ENCODE data around the gene C3AR1. TPM values are rescaled to one million over a fixed set of nuclear protein-coding genes. Genes with fewer than 3 reads are reported as not detected.

Gene C3AR1
- total RNA-seq, 1 donor from 2014 or later: not detected

DNA sequence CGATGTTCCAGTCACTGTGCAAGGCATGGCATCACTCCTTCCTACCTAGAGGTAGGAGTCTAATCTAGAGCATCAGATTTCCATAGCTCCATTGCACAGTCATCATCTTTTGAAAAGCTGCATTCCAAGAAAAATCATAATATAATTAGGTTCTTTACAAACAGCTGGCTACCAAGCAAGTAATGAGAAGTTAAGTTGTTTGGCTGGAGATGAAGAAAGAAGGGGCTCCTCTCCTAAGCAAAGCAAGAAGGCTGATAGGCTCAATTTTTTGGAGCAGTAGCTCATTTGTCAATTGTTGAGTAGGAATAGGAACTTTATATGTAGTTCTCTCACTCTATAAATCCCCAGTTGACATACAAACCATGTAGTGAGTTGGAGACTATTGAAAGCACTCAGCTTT, 25.4 kb downstream of the C3AR1 start:
- H3K27me3 Mint-ChIP-seq (ENCODE audit: low read depth): no peaks in the 10 kb centered on the region
- no peak for DNase-seq (ENCODE audit: low spot score in 2 of 2, unreplicated experiment in 2 of 2)
- peaks cover 26% of the 10 kb centered on the region for H3K4me1 Mint-ChIP-seq
- H3K36me3 Mint-ChIP-seq: peaks cover 30% of the 10 kb centered on the region
- TF ChIP-seq, protein P1, sequence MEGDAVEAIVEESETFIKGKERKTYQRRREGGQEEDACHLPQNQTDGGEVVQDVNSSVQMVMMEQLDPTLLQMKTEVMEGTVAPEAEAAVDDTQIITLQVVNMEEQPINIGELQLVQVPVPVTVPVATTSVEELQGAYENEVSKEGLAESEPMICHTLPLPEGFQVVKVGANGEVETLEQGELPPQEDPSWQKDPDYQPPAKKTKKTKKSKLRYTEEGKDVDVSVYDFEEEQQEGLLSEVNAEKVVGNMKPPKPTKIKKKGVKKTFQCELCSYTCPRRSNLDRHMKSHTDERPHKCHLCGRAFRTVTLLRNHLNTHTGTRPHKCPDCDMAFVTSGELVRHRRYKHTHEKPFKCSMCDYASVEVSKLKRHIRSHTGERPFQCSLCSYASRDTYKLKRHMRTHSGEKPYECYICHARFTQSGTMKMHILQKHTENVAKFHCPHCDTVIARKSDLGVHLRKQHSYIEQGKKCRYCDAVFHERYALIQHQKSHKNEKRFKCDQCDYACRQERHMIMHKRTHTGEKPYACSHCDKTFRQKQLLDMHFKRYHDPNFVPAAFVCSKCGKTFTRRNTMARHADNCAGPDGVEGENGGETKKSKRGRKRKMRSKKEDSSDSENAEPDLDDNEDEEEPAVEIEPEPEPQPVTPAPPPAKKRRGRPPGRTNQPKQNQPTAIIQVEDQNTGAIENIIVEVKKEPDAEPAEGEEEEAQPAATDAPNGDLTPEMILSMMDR (IDR thresholded peaks at IDR 0.05; ENCODE audit: unreplicated experiment): no peak
- H3K9me3 Mint-ChIP-seq: no peaks in the 10 kb centered on the region
- no peak overlapping the region for H3K4me3 Mint-ChIP-seq
- H3K27ac Mint-ChIP-seq: no peak overlapping the region

DNA sequence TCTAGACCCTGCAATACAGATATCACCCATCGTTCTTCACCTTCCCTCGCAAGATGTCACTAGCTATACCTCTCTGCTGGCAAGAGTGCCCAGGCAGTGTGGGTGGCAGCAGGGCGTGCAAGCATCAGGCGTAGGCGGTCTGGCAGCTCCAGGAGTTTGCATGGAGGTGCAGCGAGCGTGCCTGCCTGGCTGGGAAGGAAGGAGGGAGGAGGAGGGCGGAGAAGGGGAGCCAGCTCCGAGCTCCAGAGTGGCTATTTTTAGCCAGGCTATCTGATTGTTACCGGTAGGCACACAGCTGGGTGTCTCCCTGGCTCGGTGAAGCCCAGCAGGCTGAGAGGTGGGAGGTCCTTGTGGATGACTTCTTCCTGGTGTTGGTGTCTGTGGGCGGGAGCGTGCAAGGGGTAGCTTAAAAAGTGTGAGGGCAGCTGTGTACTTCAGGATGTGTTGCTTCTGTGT, 27.5 kb downstream of the C3AR1 start:
- Mint-ChIP-seq H3K27ac (no peak overlapping the region), H3K4me3 (no peak overlapping the region)
- DNase-seq (ENCODE audit: low spot score in 2 of 2, unreplicated experiment in 2 of 2): peak in 1 of 2 experiments; percentile 44

DNA sequence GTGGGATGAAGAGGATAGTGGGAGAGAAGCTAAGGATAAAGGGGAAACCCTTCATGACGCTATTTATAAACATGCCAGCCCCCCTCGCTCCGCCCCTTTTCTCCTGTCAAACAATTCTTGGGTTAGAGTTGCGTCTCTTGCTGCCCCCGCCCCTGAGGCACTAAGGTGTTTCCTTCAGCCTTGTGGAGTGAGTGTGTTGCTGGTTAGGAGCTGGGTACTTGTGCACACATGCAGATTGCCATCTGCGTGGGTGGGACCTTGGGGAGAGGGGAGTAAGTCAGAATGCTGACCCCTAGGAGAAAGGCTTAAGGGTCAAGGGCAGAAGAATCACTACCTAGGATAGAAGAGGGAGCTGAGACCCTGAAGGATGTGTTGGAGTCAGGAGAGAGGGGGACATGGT, 28.2 kb downstream of the C3AR1 start:
- H3K27ac Mint-ChIP-seq: peak overlapping the region; percentile 5
- peaks cover 15% of the 10 kb centered on the region for H3K36me3 Mint-ChIP-seq
- DNase-seq (ENCODE audit: low spot score in 2 of 2, unreplicated experiment in 2 of 2): no peak
- peaks cover 53% of the 10 kb centered on the region for H3K4me1 Mint-ChIP-seq
- TF ChIP-seq, protein P1 (IDR thresholded peaks at IDR 0.05; ENCODE audit: unreplicated experiment): no peak
- H3K4me3 Mint-ChIP-seq: no peak overlapping the region
- H3K9me3 Mint-ChIP-seq: no peaks in the 10 kb centered on the region
- no peaks in the 10 kb centered on the region for H3K27me3 Mint-ChIP-seq (ENCODE audit: low read depth)

More for the DNA sequence above, 27.5 kb downstream of the C3AR1 start:
- Mint-ChIP-seq H3K27me3 (ENCODE audit: low read depth) (no peaks in the 10 kb centered on the region), H3K4me1 (peaks cover 47% of the 10 kb centered on the region), H3K9me3 (no peaks in the 10 kb centered on the region), H3K36me3 (peaks cover 21% of the 10 kb centered on the region)
- TF ChIP-seq, protein P1 (IDR thresholded peaks at IDR 0.05; ENCODE audit: unreplicated experiment): no peak

DNA sequence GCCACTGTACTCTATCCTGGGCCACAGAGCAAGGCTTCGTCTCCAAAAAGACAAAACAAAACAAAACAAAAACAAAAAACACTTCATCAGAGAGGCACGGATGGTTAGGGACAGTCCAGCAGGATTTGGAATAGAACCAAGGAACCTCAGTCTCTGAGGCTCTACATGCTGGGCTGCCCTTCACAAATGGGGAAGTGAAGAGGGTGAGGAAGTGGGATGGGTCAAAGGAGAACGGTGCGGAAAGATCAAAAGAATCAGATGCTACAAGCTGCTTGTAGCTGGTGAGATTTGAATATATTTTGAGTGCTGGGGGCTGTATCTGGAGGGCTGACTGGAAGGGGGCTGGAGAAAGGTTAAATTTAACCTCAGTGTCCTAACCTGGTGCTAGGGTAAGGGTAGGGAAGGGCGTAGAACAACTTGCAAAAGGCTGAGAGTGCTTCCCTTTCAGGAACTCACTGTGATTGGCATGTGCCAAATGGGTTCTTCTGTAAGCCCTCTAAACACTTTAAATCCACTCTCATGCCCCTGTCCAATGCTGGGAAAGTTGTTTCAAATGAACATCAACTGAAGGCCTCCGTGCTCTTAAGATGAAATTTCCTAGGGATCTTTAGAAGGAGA, 29.0 kb downstream of the C3AR1 start:
- Mint-ChIP-seq H3K36me3 (peaks cover 10% of the 10 kb centered on the region), H3K27ac (no peak overlapping the region), H3K4me3 (no peak overlapping the region), H3K4me1 (peaks cover 54% of the 10 kb centered on the region), H3K27me3 (ENCODE audit: low read depth) (no peaks in the 10 kb centered on the region), H3K9me3 (no peaks in the 10 kb centered on the region)
- DNase-seq (ENCODE audit: low spot score in 2 of 2, unreplicated experiment in 2 of 2): no peak
- TF ChIP-seq, protein P1 (IDR thresholded peaks at IDR 0.05; ENCODE audit: unreplicated experiment): no peak

DNA sequence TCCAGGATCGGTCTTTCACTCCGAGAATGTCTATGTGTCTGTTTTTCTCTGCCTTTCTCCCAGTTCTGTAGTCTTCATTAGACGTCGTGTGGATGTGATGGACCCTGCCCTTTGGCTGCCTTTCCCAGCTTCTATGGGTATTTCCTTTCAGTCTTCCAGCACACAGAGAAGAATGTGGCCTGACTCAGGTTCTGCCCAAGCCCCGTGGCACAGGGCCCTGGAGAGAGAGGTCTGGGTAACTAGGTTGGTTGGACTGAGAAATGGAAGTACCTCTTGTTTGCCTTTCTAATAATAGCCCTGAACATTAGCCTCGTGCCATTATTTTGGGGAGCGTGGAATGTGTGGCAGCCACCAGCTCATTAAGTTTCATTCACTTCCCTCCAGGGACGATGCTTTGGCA, 29.8 kb downstream of the C3AR1 start:
- TF ChIP-seq, protein P1 (IDR thresholded peaks at IDR 0.05; ENCODE audit: unreplicated experiment): no peak
- H3K4me1 Mint-ChIP-seq: peaks cover 58% of the 10 kb centered on the region
- DNase-seq (ENCODE audit: low spot score in 2 of 2, unreplicated experiment in 2 of 2): no peak
- no peak overlapping the region for H3K27ac Mint-ChIP-seq
- no peaks in the 10 kb centered on the region for H3K27me3 Mint-ChIP-seq (ENCODE audit: low read depth)
- no peaks in the 10 kb centered on the region for H3K9me3 Mint-ChIP-seq
- H3K4me3 Mint-ChIP-seq: no peak overlapping the region
- H3K36me3 Mint-ChIP-seq: peaks cover 7% of the 10 kb centered on the region
